ENCODE data around the gene PLA2G4D. TPM values are rescaled to one million over a fixed set of nuclear protein-coding genes. Genes with fewer than 3 reads are reported as not detected.
A peak's percentile ranks its signal among the peaks of the same experiment; 100 is the strongest.

PLA2G4D gene
- total RNA-seq, 1 donor from 2014 or later, result not detected

DNA sequence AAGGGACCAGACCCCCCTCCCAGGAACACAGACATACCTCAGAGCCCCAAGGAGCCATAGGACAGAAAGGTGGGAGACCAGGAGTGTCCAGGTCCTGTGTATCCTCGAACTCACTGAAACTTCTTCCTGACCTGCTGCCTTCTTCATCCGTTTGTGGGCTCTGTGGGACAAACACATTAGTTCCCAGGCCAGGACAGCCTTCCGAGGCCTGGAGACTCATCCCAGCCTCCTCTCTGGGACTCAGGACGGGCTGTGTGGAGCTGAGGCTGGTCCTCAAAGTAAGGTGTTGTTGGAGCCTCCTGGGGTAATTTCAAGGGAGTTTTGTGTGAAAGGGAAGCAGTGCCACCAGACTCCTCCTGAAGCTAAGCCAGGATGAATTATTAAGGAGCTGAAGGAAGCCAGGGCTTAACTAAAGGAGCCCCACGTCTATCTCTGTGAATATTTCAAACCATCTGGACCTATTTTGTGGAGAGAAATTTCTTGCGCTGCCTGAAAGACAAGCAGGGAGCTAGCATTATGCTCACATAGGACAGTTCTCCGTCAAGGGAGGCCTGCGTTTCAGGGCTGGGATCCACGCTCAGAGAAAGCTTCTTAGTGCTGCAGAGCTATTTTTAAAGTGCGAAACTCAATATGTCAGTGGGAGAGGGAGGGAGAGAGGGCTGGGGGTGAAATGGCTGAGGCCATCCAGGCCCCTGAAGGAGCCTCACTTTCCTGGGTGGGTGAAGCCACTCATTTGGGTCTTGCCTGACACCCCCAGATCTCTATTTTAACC lies 43.7 kb downstream of the PLA2G4D start:
- TF ChIP-seq, protein P1, sequence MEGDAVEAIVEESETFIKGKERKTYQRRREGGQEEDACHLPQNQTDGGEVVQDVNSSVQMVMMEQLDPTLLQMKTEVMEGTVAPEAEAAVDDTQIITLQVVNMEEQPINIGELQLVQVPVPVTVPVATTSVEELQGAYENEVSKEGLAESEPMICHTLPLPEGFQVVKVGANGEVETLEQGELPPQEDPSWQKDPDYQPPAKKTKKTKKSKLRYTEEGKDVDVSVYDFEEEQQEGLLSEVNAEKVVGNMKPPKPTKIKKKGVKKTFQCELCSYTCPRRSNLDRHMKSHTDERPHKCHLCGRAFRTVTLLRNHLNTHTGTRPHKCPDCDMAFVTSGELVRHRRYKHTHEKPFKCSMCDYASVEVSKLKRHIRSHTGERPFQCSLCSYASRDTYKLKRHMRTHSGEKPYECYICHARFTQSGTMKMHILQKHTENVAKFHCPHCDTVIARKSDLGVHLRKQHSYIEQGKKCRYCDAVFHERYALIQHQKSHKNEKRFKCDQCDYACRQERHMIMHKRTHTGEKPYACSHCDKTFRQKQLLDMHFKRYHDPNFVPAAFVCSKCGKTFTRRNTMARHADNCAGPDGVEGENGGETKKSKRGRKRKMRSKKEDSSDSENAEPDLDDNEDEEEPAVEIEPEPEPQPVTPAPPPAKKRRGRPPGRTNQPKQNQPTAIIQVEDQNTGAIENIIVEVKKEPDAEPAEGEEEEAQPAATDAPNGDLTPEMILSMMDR (conservative IDR thresholded peaks at IDR 0.05), result no peak
- Mint-ChIP-seq H3K27ac (peak overlapping the region; percentile 1), H3K36me3 (no peaks in the 10 kb centered on the region), H3K9me3 (no peaks in the 10 kb centered on the region), H3K4me3 (no peak overlapping the region), H3K4me1 (ENCODE audit: unreplicated experiment) (peaks cover 6% of the 10 kb centered on the region), H3K27me3 (peaks cover 7% of the 10 kb centered on the region)
- no peak for DNase-seq (ENCODE audit: extremely low spot score, unreplicated experiment)

GRCh38 chr15:42048821-42049200 lies 45.6 kb downstream of the PLA2G4D start:
- H3K27me3 Mint-ChIP-seq, result no peaks in the 10 kb centered on the region
- TF ChIP-seq, protein P1 (conservative IDR thresholded peaks at IDR 0.05), result no peak
- no peaks in the 10 kb centered on the region for H3K9me3 Mint-ChIP-seq
- H3K27ac Mint-ChIP-seq, result no peak overlapping the region
- no peak for DNase-seq (ENCODE audit: extremely low spot score, unreplicated experiment)
- peaks cover 6% of the 10 kb centered on the region for H3K4me1 Mint-ChIP-seq (ENCODE audit: unreplicated experiment)
- H3K36me3 Mint-ChIP-seq, result no peaks in the 10 kb centered on the region
- no peak overlapping the region for H3K4me3 Mint-ChIP-seq

DNA sequence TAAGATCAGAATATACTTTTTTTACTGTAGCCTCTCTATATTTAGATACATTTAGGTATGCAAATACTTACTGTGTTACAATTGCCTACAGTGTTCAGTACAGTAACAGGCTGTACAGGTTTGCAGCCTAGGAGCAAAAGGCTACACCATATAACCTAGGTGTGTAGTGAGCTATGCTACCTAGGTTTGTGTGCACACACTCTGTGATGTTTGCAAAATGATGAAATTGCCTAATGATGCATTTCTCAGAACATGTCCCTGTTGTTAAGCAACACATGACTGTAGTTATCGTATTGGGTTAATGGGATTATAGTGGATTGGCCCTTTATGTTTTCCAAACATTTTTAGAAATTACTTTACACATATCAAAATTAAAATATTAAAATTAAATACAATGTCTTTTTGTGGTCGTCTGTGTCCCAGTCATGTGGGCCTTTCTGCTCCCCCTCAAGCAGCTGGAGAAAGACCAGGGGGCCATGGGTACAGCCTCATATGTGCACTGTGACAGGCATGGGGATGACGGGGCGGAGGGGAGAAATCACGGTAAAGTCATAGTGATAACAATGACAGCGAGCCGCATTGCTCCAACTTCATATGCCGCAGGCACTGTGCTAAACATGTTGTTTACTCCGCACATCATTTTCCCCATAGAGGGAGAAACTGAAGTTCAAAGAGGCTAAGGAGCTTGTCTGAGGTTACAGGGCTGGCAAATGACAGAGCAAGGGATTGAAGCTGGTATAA lies 46.1 kb downstream of the PLA2G4D start:
- Mint-ChIP-seq H3K27me3 (no peaks in the 10 kb centered on the region), H3K9me3 (no peaks in the 10 kb centered on the region), H3K4me3 (no peak overlapping the region), H3K36me3 (no peaks in the 10 kb centered on the region), H3K4me1 (ENCODE audit: unreplicated experiment) (peaks cover 6% of the 10 kb centered on the region), H3K27ac (no peak overlapping the region)
- DNase-seq (ENCODE audit: extremely low spot score, unreplicated experiment), result no peak
- TF ChIP-seq, protein P1 (conservative IDR thresholded peaks at IDR 0.05), result no peak

DNA sequence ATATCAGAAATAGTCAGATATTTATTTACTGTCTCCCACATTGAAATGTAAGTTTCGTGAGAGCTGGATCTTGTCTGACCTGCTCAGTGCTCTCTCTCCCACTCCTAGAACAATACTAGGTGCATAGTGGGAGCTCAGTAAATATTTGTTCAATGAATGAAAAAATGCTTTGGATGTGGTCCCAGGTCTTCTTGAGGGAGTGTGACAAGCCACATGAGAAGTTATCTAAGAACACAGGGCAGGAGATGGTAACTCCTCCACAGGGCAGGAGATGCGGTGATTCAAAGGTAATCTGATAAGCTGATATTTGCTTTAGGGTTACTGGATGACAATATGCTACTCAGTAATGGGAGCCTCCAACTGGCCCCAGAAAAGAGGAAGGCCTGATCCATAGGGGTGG lies 47.8 kb downstream of the PLA2G4D start:
- no peak for DNase-seq (ENCODE audit: extremely low spot score, unreplicated experiment)
- Mint-ChIP-seq H3K27me3 (no peaks in the 10 kb centered on the region), H3K9me3 (no peaks in the 10 kb centered on the region), H3K36me3 (no peaks in the 10 kb centered on the region), H3K27ac (no peak overlapping the region), H3K4me1 (ENCODE audit: unreplicated experiment) (peaks cover 6% of the 10 kb centered on the region), H3K4me3 (no peak overlapping the region)
- TF ChIP-seq, protein P1 (conservative IDR thresholded peaks at IDR 0.05), result no peak

DNA sequence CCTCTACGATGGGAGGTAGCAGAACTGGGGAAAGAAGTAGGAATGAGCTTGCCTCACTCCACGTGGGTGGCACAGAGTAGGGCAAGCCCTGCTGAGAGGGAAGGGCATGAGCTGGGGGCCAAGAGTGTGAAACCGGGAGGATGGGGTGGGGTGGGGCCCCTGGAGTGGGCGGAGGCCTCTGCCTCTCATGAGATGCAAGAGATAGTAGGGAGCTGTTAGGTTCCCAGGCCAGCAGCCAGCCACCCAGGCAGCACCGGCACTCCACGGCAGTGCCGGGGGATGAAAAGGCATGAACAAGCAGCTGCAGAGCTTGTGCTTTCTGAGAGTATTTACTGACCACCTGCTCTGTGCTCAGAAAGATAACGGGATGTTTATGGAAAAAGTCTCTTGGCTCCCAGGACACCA lies 49.1 kb downstream of the PLA2G4D start:
- H3K27me3 Mint-ChIP-seq, result no peaks in the 10 kb centered on the region
- no peaks in the 10 kb centered on the region for H3K9me3 Mint-ChIP-seq
- no peaks in the 10 kb centered on the region for H3K4me1 Mint-ChIP-seq (ENCODE audit: unreplicated experiment)
- TF ChIP-seq, protein P1 (conservative IDR thresholded peaks at IDR 0.05), result no peak
- no peak for DNase-seq (ENCODE audit: extremely low spot score, unreplicated experiment)
- no peak overlapping the region for H3K4me3 Mint-ChIP-seq
- H3K27ac Mint-ChIP-seq, result no peak overlapping the region
- no peaks in the 10 kb centered on the region for H3K36me3 Mint-ChIP-seq

All from type B pancreatic cell (in vitro differentiated cells).